H9 (cell line): ENCODE measurements around the gene KIF26B. TPM values are rescaled to one million over a fixed set of nuclear protein-coding genes. Genes with fewer than 3 reads are reported as not detected.

Experiments
- DNase-seq: peaks from one replicate; pipeline ENCODE4 v3.0.0-alpha.2; 2017
- H2AFZ ChIP-seq: one replicate; pipeline ENCODE4 v1.6.1; 2013; ENCODE audit warnings: mild to moderate bottlenecking, low read length, control low read depth, moderate library complexity
- H2AK5ac ChIP-seq: 2 replicates; pipeline ENCODE4 v1.6.1; 2013; ENCODE audit warnings: low read length, control low read depth, mixed read lengths; ENCODE audit not compliant: insufficient read length
- H2BK120ac ChIP-seq: one replicate; pipeline ENCODE4 v1.6.1; 2013; ENCODE audit warnings: low read depth, mild to moderate bottlenecking, low read length, control low read depth, inconsistent platforms; ENCODE audit not compliant: poor library complexity, severe bottlenecking
- H2BK12ac ChIP-seq: 2 replicates; pipeline ENCODE4 v1.6.1; 2013; ENCODE audit warnings: low read length, control low read depth, mixed read lengths, low read depth; ENCODE audit not compliant: insufficient read length
- H2BK15ac ChIP-seq: 2 replicates; pipeline ENCODE4 v1.6.1; 2013; ENCODE audit warnings: low read depth, low read length, control low read depth
- H2BK20ac ChIP-seq: one replicate; pipeline ENCODE4 v1.6.1; 2013; ENCODE audit warnings: low read depth, mild to moderate bottlenecking, low read length, control low read depth, inconsistent platforms; ENCODE audit not compliant: poor library complexity, severe bottlenecking
- H2BK5ac ChIP-seq: 2 replicates; pipeline ENCODE4 v1.6.1; 2013; ENCODE audit warnings: low read length, control low read depth, mixed read lengths; ENCODE audit not compliant: insufficient read length
- H3K14ac ChIP-seq: 2 replicates; pipeline ENCODE4 v1.6.1; 2013; ENCODE audit warnings: low read length, control low read depth; ENCODE audit not compliant: insufficient read depth
- H3K18ac ChIP-seq: 2 replicates; pipeline ENCODE4 v1.6.1; 2013; ENCODE audit warnings: low read depth, mild to moderate bottlenecking, mixed read lengths, low read length, control low read depth; ENCODE audit not compliant: insufficient read length
- H3K23ac ChIP-seq: 2 replicates; pipeline ENCODE4 v1.6.1; 2013; ENCODE audit warnings: low read length, control low read depth, mixed read lengths, low read depth; ENCODE audit not compliant: insufficient read length
- H3K23me2 ChIP-seq: 2 replicates; pipeline ENCODE4 v1.6.1; 2013; ENCODE audit warnings: low read depth, mild to moderate bottlenecking, mixed read lengths, low read length, control low read depth; ENCODE audit not compliant: insufficient read length, poor library complexity, severe bottlenecking
- H3K27ac ChIP-seq: 2 replicates; pipeline ENCODE4 v1.5.1; 2013; ENCODE audit warnings: low read length, control low read depth, mixed read lengths, low read depth; ENCODE audit not compliant: insufficient read length
- H3K27me3 ChIP-seq: 2 replicates; pipeline ENCODE4 v1.6.1; 2013; ENCODE audit warnings: low read length, control low read depth, inconsistent platforms; ENCODE audit not compliant: insufficient read depth
- H3K4ac ChIP-seq: 2 replicates; pipeline ENCODE4 v1.6.1; 2013; ENCODE audit warnings: low read depth, mild to moderate bottlenecking, control low read depth, inconsistent platforms, low read length, moderate library complexity
- H3K4me1 ChIP-seq: 2 replicates; pipeline ENCODE4 v1.6.1; 2013; ENCODE audit warnings: low read length, control low read depth, inconsistent platforms; ENCODE audit not compliant: insufficient read depth
- H3K4me2 ChIP-seq: 2 replicates; pipeline ENCODE4 v1.6.1; 2013; ENCODE audit warnings: low read length, control low read depth, mixed read lengths; ENCODE audit not compliant: insufficient read length, insufficient read depth
- H3K56ac ChIP-seq: 2 replicates; pipeline ENCODE4 v1.6.1; 2013; ENCODE audit warnings: low read depth, mild to moderate bottlenecking, mixed read lengths, low read length, control low read depth; ENCODE audit not compliant: insufficient read length
- H3K79me1 ChIP-seq: 2 replicates; pipeline ENCODE4 v1.6.1; 2013; ENCODE audit warnings: low read depth, mild to moderate bottlenecking, moderate library complexity, low read length, control low read depth, inconsistent platforms; ENCODE audit not compliant: insufficient read depth, poor library complexity, severe bottlenecking
- H3K79me2 ChIP-seq: 2 replicates; pipeline ENCODE4 v1.6.1; 2013; ENCODE audit warnings: low read length, control low read depth, inconsistent platforms; ENCODE audit not compliant: insufficient read depth
- H3K9ac ChIP-seq: 2 replicates; pipeline ENCODE4 v1.6.1; 2013; ENCODE audit warnings: low read length, control low read depth, mixed read lengths; ENCODE audit not compliant: insufficient read length; ENCODE audit errors: extremely low read depth
- H3K9me3 ChIP-seq: one replicate; pipeline ENCODE4 v1.6.1; 2013; ENCODE audit warnings: low read depth, low read length, inconsistent platforms; ENCODE audit not compliant: control insufficient read depth
- H3T11ph ChIP-seq: one replicate; pipeline ENCODE4 v1.6.1; 2013; ENCODE audit warnings: mild to moderate bottlenecking, low read length, control low read depth, inconsistent platforms
- H4K20me1 ChIP-seq: one replicate; pipeline ENCODE4 v1.6.1; 2013; ENCODE audit not compliant: control insufficient read depth, insufficient read length, insufficient read depth
- H4K5ac ChIP-seq: 2 replicates; pipeline ENCODE4 v1.6.1; 2013; ENCODE audit warnings: low read depth, mild to moderate bottlenecking, mixed read lengths, low read length, control low read depth; ENCODE audit not compliant: insufficient read length
- H4K8ac ChIP-seq: replicated peaks from 2 replicates; pipeline ENCODE4 v1.6.1; 2013; ENCODE audit warnings: low read length, control low read depth, mixed read lengths, low read depth; ENCODE audit not compliant: insufficient read length
- H4K91ac ChIP-seq: 2 replicates; pipeline ENCODE4 v1.6.1; 2013; ENCODE audit warnings: low read depth, mild to moderate bottlenecking, moderate library complexity, mixed read lengths, low read length, control low read depth; ENCODE audit not compliant: insufficient read length
- H3K27ac Mint-ChIP-seq, 3 experiments: 2 replicates in 2 of 3; 3 replicates in 1 of 3; pipeline ENCODE4 v1.8.0; 2020 to 2021; ENCODE audit warnings: mixed read lengths in 3 of 3, mild to moderate bottlenecking in 1 of 3, moderate library complexity in 1 of 3
- H3K27me3 Mint-ChIP-seq: 2 replicates; pipeline ENCODE4 v1.8.0; 2021; ENCODE audit warnings: low read depth, mild to moderate bottlenecking, moderate library complexity, mixed read lengths
- H3K36me3 Mint-ChIP-seq, 3 experiments: 2 replicates in 2 of 3; 3 replicates in 1 of 3; pipeline ENCODE4 v1.8.0; 2020 to 2021; ENCODE audit warnings: low read depth in 3 of 3, mixed read lengths in 3 of 3; ENCODE audit not compliant: insufficient read depth in 1 of 3
- H3K4me1 Mint-ChIP-seq, 2 experiments: 2 replicates each; pipeline ENCODE4 v1.8.0; 2020; ENCODE audit warnings: mixed read lengths in 2 of 2
- H3K4me3 Mint-ChIP-seq, 2 experiments: 2 replicates in 1 of 2; 3 replicates in 1 of 2; pipeline ENCODE4 v1.8.0; 2020 to 2021; ENCODE audit warnings: mild to moderate bottlenecking in 2 of 2, mixed read lengths in 2 of 2, moderate library complexity in 1 of 2
- H3K9me3 Mint-ChIP-seq, 2 experiments: 2 replicates in 1 of 2; 3 replicates in 1 of 2; pipeline ENCODE4 v1.8.0; 2020; ENCODE audit warnings: mild to moderate bottlenecking in 2 of 2, mixed read lengths in 2 of 2, moderate library complexity in 1 of 2
- WGBS: extraction: QIAGEN DNeasy Blood & Tissue Kit; methylation state at CpG from one replicate; pipeline ENCODE4 v1.1.7; 2013; ENCODE audit warnings: missing lambda C conversion rate, low lambda C conversion rate, mixed read lengths; ENCODE audit not compliant: insufficient read length; ENCODE audit errors: extremely low coverage; 5-methylcytosine and 5-hydroxymethylcytosine counted together
- total RNA-seq: library from RNA; stranded (reverse); gene quantifications from 2 replicates; pipeline ENCODE4 v1.2.1, GENCODE V29; 2021
- TF ChIP-seq, protein P1 (sequence below): fragments of 200-600 bp; sonication (generic); conservative IDR thresholded peaks from 3 replicates; pipeline ENCODE4 v1.8.0; 2021; ENCODE audit warnings: antibody characterized with exemption, mild to moderate bottlenecking

KIF26B gene
- total RNA-seq, 1 experiment from 2014 or later, result 0.13 TPM

DNA sequence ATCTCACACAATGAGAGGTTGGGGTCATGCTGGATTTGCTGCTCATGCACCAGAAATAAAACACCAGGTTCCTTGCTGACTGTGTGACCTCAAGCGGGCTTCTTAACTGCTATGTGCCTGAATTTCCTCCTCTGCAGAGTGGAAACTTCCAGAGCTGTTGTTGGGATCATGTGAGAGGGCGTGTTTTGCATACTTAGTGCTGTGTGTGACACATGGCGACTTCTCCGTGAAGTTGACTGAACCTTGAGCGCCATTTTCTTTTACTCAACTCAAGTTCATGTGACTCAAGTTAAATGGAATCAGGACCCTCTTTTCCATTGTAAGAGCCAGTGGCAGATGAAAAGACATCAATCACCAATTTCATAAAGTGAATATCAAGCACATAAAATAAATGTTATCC lies 224.0 kb downstream of the KIF26B start:
- no peaks in the 10 kb centered on the region for H3K79me2 ChIP-seq
- peak overlapping the region; percentile 86 to 90 (median 87); a peak in 4 of 7 replicates for H3K27ac Mint-ChIP-seq
- H3K14ac ChIP-seq, result no peak overlapping the region

More for the DNA sequence above, 224.0 kb downstream of the KIF26B start:
- Histone ChIP-seq H3K27ac (no peak overlapping the region), H3K9me3 (no peaks in the 10 kb centered on the region), H3K4ac (no peak overlapping the region), H3K4me1 (peaks cover 5% of the 10 kb centered on the region; the same call in 1 of the 2 replicates), H2BK15ac (no peak overlapping the region), H3K23ac (no peak overlapping the region), H4K91ac (no peak overlapping the region), H2BK20ac (no peak overlapping the region), H3K4me2 (peak overlapping the region; percentile 10), H2BK120ac (no peak overlapping the region), H3K18ac (no peak overlapping the region), H3K27me3 (no peaks in the 10 kb centered on the region), H3T11ph (no peak overlapping the region), H2AK5ac (no peak overlapping the region), H3K23me2 (no peaks in the 10 kb centered on the region), H4K8ac (no peak overlapping the region), H3K9ac (no peak overlapping the region), H3K79me1 (no peaks in the 10 kb centered on the region), H2BK5ac (no peak overlapping the region), H3K56ac (no peak overlapping the region), H2AFZ (no peak overlapping the region), H4K5ac (no peak overlapping the region), H4K20me1 (no peaks in the 10 kb centered on the region), H2BK12ac (no peak overlapping the region)
- DNase-seq, result peak; percentile 46
- Mint-ChIP-seq H3K4me3 (no peak overlapping the region), H3K36me3 (no peaks in the 10 kb centered on the region), H3K4me1 (peaks cover 27 to 30% of the 10 kb centered on the region in 2 experiments), H3K9me3 (no peaks in the 10 kb centered on the region; a peak in 1 of 5 replicates), H3K27me3 (peaks cover 14% of the 10 kb centered on the region)
- TF ChIP-seq, protein P1, sequence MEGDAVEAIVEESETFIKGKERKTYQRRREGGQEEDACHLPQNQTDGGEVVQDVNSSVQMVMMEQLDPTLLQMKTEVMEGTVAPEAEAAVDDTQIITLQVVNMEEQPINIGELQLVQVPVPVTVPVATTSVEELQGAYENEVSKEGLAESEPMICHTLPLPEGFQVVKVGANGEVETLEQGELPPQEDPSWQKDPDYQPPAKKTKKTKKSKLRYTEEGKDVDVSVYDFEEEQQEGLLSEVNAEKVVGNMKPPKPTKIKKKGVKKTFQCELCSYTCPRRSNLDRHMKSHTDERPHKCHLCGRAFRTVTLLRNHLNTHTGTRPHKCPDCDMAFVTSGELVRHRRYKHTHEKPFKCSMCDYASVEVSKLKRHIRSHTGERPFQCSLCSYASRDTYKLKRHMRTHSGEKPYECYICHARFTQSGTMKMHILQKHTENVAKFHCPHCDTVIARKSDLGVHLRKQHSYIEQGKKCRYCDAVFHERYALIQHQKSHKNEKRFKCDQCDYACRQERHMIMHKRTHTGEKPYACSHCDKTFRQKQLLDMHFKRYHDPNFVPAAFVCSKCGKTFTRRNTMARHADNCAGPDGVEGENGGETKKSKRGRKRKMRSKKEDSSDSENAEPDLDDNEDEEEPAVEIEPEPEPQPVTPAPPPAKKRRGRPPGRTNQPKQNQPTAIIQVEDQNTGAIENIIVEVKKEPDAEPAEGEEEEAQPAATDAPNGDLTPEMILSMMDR, result no peak
- WGBS, result no CpG with 5 or more reads among the region's 5 CpGs
